ENCODE measurements around the gene APBB2. TPM values are rescaled to one million over a fixed set of nuclear protein-coding genes. Genes with fewer than 3 reads are reported as not detected.

The APBB2 gene
- total and polyA plus RNA-seq, 4 donors: 4.8 to 31.5 (median 11.2) TPM

- TF ChIP-seq MAX (IDR thresholded peaks at IDR 0.05) (no peak), HNF4A (conservative IDR thresholded peaks at IDR 0.05) (no peak), FOXA1 (IDR thresholded peaks at IDR 0.05) (no peak), ATF3 (IDR thresholded peaks at IDR 0.05) (no peak)
Observed at GRCh38 chr4:40812856-40813255, 401.5 kb downstream of the APBB2 start (continued).

- H3K4me3 ChIP-seq (ENCODE audit: low read depth in 1 of 3, low read length in 3 of 3): no peak overlapping the region
- H3K9me3 ChIP-seq (ENCODE audit: control insufficient read depth in 4 of 4, low read length in 3 of 4): no peaks in the 10 kb centered on the region
- H3K4me1 ChIP-seq (ENCODE audit: control insufficient read depth in 4 of 4, insufficient read depth in 4 of 4, low read length in 3 of 4): peaks cover 0 to 4% (median 2%) of the 10 kb centered on the region in 4 donors
- WGBS: 78% methylated on average over 8 of the region's 8 CpGs
- TF ChIP-seq GABPA (IDR thresholded peaks at IDR 0.05 in 1 of 2, conservative IDR thresholded peaks at IDR 0.05 in 1 of 2) (no peak), ATF3 (IDR thresholded peaks at IDR 0.05) (no peak), YY1 (IDR thresholded peaks at IDR 0.05) (peak; percentile 47), HNF4A (conservative IDR thresholded peaks at IDR 0.05) (no peak), CTCF (IDR thresholded peaks at IDR 0.05; ENCODE audit: low read depth, low read length, missing input control) (no peak)
- H3K9ac ChIP-seq (ENCODE audit: low read depth in 1 of 2, low read length in 2 of 2): no peak overlapping the region
- peak overlapping the region; percentile 45 to 56 for H3K27ac ChIP-seq (ENCODE audit: low read depth in 1 of 2, low read length in 2 of 2)
- H3K36me3 ChIP-seq (ENCODE audit: control insufficient read depth in 4 of 4, insufficient read depth in 3 of 4, low read depth in 1 of 4, low read length in 3 of 4): peaks cover 2 to 29% (median 17%) of the 10 kb centered on the region in 4 donors
- no peak for DNase-seq (ENCODE audit: low spot score)
- no peaks in the 10 kb centered on the region for H3K27me3 ChIP-seq (ENCODE audit: control insufficient read depth in 4 of 4, insufficient read depth in 4 of 4, low read length in 3 of 4)
Observed at GRCh38 chr4:40812386-40812785, 402.0 kb downstream of the APBB2 start.

- no peak overlapping the region for H3K9ac ChIP-seq (ENCODE audit: low read depth in 1 of 2, low read length in 2 of 2)
- peak overlapping the region; percentile 45 to 56 for H3K27ac ChIP-seq (ENCODE audit: low read depth in 1 of 2, low read length in 2 of 2)
- H3K36me3 ChIP-seq (ENCODE audit: control insufficient read depth in 4 of 4, insufficient read depth in 3 of 4, low read depth in 1 of 4, low read length in 3 of 4): peaks cover 2 to 29% (median 17%) of the 10 kb centered on the region in 4 donors
- H3K4me1 ChIP-seq (ENCODE audit: control insufficient read depth in 4 of 4, insufficient read depth in 4 of 4, low read length in 3 of 4): peaks cover under 1 to 5% (median 3%) of the 10 kb centered on the region in 4 donors
- no peak overlapping the region for H3K4me3 ChIP-seq (ENCODE audit: low read depth in 1 of 3, low read length in 3 of 3)
- WGBS: 79% methylated on average over 7 of the region's 7 CpGs
- H3K27me3 ChIP-seq (ENCODE audit: control insufficient read depth in 4 of 4, insufficient read depth in 4 of 4, low read length in 3 of 4): no peaks in the 10 kb centered on the region
- H3K9me3 ChIP-seq (ENCODE audit: control insufficient read depth in 4 of 4, low read length in 3 of 4): no peaks in the 10 kb centered on the region
- DNase-seq (ENCODE audit: low spot score): no peak
- no peak for TF ChIP-seq YY1 (IDR thresholded peaks at IDR 0.05)
- no peak for TF ChIP-seq ZBTB33 (IDR thresholded peaks at IDR 0.05)
- TF ChIP-seq HNF4G (IDR thresholded peaks at IDR 0.05): no peak
Observed at GRCh38 chr4:40811956-40812355, 402.4 kb downstream of the APBB2 start.

GRCh38 chr4:40808926-40809457 lies 405.4 kb downstream of the APBB2 start:
- H3K9ac ChIP-seq (ENCODE audit: low read depth in 1 of 2, low read length in 2 of 2): no peak overlapping the region
- H3K27ac ChIP-seq (ENCODE audit: low read depth in 1 of 2, low read length in 2 of 2): no peak overlapping the region
- no peak overlapping the region for H3K4me3 ChIP-seq (ENCODE audit: low read depth in 1 of 3, low read length in 3 of 3)
- H3K36me3 ChIP-seq (ENCODE audit: control insufficient read depth in 4 of 4, insufficient read depth in 3 of 4, low read depth in 1 of 4, low read length in 3 of 4): peaks cover under 1 to 10% (median 2%) of the 10 kb centered on the region in 4 donors
- DNase-seq (ENCODE audit: low spot score): no peak
- peaks cover 3 to 7% (median 5%) of the 10 kb centered on the region in 4 donors for H3K4me1 ChIP-seq (ENCODE audit: control insufficient read depth in 4 of 4, insufficient read depth in 4 of 4, low read length in 3 of 4)
- H3K27me3 ChIP-seq (ENCODE audit: control insufficient read depth in 4 of 4, insufficient read depth in 4 of 4, low read length in 3 of 4): no peaks in the 10 kb centered on the region
- no peaks in the 10 kb centered on the region for H3K9me3 ChIP-seq (ENCODE audit: control insufficient read depth in 4 of 4, low read length in 3 of 4)
- WGBS: 83% methylated on average over 8 of the region's 8 CpGs
- TF ChIP-seq SP1 (IDR thresholded peaks at IDR 0.05): no peak
- TF ChIP-seq TAF1 (conservative IDR thresholded peaks at IDR 0.05): no peak
- TF ChIP-seq RAD21 (IDR thresholded peaks at IDR 0.05): no peak
- TF ChIP-seq GABPA (IDR thresholded peaks at IDR 0.05 in 1 of 2, conservative IDR thresholded peaks at IDR 0.05 in 1 of 2): no peak
- TF ChIP-seq HNF4G (IDR thresholded peaks at IDR 0.05): no peak
- TF ChIP-seq CTCF (IDR thresholded peaks at IDR 0.05; ENCODE audit: low read depth, low read length, missing input control): no peak
- TF ChIP-seq HNF4A (conservative IDR thresholded peaks at IDR 0.05): no peak
- no peak for TF ChIP-seq FOXA1 (IDR thresholded peaks at IDR 0.05)
- no peak for TF ChIP-seq MAX (IDR thresholded peaks at IDR 0.05)
- TF ChIP-seq JUND (IDR thresholded peaks at IDR 0.05): no peak
- TF ChIP-seq NR2F2 (IDR thresholded peaks at IDR 0.05): no peak

All from liver (tissue), 9 donors.